ENCODE data around the gene CYP27B1.
A peak's percentile ranks its signal among the peaks of the same experiment; 100 is the strongest.

The CYP27B1 gene

DNA sequence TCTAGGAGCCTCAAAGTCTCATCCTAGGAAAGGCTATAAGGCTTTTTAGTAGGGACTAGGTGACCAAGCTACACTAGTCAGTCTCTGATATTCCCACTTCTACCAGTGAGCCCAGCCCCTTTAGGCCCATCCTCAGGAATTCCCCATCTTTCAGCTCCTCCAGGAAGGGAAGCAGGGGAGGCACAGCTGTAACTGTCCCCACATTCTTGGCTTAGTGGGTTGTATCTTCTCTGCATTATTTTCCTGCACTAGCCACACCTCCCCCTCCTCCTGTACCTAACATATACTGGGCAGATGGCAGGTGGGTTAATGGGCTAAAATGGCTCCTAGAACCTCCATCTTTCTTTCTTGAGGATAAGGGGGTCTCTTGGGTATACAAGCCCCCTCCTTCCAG, 424 bp upstream of the CYP27B1 start:
- Histone ChIP-seq H3K27me3 (ENCODE audit: insufficient read depth, low read length) (peaks cover 24% of the 10 kb centered on the region), H3K9me3 (ENCODE audit: low read length) (no peaks in the 10 kb centered on the region), H3K9me2 (ENCODE audit: low read depth, low read length) (no peaks in the 10 kb centered on the region), H3K4me2 (ENCODE audit: low read length) (no peak overlapping the region), H3F3A (ENCODE audit: insufficient read depth, low read length) (no peaks in the 10 kb centered on the region), H3K4me1 (ENCODE audit: insufficient read depth, low read length, severe bottlenecking) (peaks cover 30% of the 10 kb centered on the region), H4K20me1 (ENCODE audit: insufficient read depth, low read length) (no peaks in the 10 kb centered on the region), H3K27ac (ENCODE audit: low read depth, low read length, poor library complexity, severe bottlenecking) (no peak overlapping the region), H3K79me2 (ENCODE audit: insufficient read depth, low read length) (no peaks in the 10 kb centered on the region), H3K36me3 (ENCODE audit: insufficient read depth, low read length) (peaks cover 35% of the 10 kb centered on the region), H3K9ac (ENCODE audit: low read length) (no peak overlapping the region), H2AFZ (ENCODE audit: low read length) (no peak overlapping the region), H3K4me3 (ENCODE audit: low read depth, low read length, poor library complexity, severe bottlenecking) (no peak overlapping the region)
- TF ChIP-seq EZH2 (IDR thresholded peaks at IDR 0.05; ENCODE audit: borderline replicate concordance, low read length), result no peak
- TF ChIP-seq, protein P1, sequence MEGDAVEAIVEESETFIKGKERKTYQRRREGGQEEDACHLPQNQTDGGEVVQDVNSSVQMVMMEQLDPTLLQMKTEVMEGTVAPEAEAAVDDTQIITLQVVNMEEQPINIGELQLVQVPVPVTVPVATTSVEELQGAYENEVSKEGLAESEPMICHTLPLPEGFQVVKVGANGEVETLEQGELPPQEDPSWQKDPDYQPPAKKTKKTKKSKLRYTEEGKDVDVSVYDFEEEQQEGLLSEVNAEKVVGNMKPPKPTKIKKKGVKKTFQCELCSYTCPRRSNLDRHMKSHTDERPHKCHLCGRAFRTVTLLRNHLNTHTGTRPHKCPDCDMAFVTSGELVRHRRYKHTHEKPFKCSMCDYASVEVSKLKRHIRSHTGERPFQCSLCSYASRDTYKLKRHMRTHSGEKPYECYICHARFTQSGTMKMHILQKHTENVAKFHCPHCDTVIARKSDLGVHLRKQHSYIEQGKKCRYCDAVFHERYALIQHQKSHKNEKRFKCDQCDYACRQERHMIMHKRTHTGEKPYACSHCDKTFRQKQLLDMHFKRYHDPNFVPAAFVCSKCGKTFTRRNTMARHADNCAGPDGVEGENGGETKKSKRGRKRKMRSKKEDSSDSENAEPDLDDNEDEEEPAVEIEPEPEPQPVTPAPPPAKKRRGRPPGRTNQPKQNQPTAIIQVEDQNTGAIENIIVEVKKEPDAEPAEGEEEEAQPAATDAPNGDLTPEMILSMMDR (IDR thresholded peaks at IDR 0.05; ENCODE audit: low read length), result no peak

DNA sequence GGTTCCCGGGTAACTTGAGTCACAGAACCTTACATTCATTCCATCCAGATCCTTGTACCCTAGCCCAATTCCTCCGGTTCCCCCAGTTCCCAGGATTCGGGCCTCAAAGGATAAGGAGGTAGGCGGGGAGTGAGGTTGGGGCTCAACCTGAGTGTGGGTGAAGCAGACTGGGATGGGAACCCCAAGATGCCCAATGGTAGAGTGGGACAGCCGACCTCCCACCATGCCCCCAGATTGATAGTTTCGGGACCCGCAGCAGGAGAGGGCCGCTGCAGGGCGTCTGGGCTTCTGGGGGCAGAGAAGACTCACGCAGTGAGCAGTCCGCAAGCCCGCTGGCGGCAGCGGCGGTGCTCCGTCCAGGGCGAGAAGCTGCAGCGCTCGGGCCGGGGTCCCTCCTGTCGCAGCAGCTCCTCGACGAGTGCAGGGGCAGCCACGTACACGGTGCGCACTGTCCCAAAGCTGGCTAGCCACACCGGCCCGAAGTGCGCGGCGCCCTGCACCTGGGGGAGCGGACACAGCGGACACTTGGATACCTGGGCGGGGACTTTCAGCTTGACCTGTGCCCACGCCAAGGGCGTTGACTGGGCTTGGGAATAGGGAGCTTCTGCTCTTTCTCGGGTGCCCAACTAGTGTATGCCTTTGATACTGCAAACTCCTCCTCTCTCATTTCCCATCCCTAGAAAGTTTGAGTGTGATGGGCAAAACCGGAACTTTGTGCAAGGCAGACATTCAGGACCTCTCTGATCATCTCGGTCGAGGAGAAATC, 997 bp downstream of the CYP27B1 start:
- Histone ChIP-seq H3K36me3 (ENCODE audit: insufficient read depth, low read length) (peaks cover 35% of the 10 kb centered on the region), H4K20me1 (ENCODE audit: insufficient read depth, low read length) (no peaks in the 10 kb centered on the region), H3K79me2 (ENCODE audit: insufficient read depth, low read length) (no peaks in the 10 kb centered on the region), H3K27ac (ENCODE audit: low read depth, low read length, poor library complexity, severe bottlenecking) (no peak overlapping the region), H2AFZ (ENCODE audit: low read length) (no peak overlapping the region), H3K9ac (ENCODE audit: low read length) (no peak overlapping the region), H3K4me1 (ENCODE audit: insufficient read depth, low read length, severe bottlenecking) (peaks cover 22% of the 10 kb centered on the region), H3F3A (ENCODE audit: insufficient read depth, low read length) (no peaks in the 10 kb centered on the region), H3K4me3 (ENCODE audit: low read depth, low read length, poor library complexity, severe bottlenecking) (peak overlapping the region; percentile 47), H3K9me2 (ENCODE audit: low read depth, low read length) (no peaks in the 10 kb centered on the region), H3K27me3 (ENCODE audit: insufficient read depth, low read length) (peaks cover 24% of the 10 kb centered on the region), H3K4me2 (ENCODE audit: low read length) (peak overlapping the region; percentile 66; the same call in 1 of the 2 replicates), H3K9me3 (ENCODE audit: low read length) (no peaks in the 10 kb centered on the region)
- no peak for TF ChIP-seq EZH2 (IDR thresholded peaks at IDR 0.05; ENCODE audit: borderline replicate concordance, low read length)
- TF ChIP-seq, protein P1 (IDR thresholded peaks at IDR 0.05; ENCODE audit: low read length), result no peak

- Histone ChIP-seq H3K9me2 (ENCODE audit: low read depth, low read length) (no peaks in the 10 kb centered on the region), H3K4me1 (ENCODE audit: insufficient read depth, low read length, severe bottlenecking) (peaks cover 20% of the 10 kb centered on the region), H4K20me1 (ENCODE audit: insufficient read depth, low read length) (no peaks in the 10 kb centered on the region), H2AFZ (ENCODE audit: low read length) (no peak overlapping the region), H3K4me2 (ENCODE audit: low read length) (peak overlapping the region; percentile 66), H3K4me3 (ENCODE audit: low read depth, low read length, poor library complexity, severe bottlenecking) (peak overlapping the region; percentile 47), H3K27ac (ENCODE audit: low read depth, low read length, poor library complexity, severe bottlenecking) (no peak overlapping the region), H3F3A (ENCODE audit: insufficient read depth, low read length) (no peaks in the 10 kb centered on the region), H3K9ac (ENCODE audit: low read length) (peak overlapping the region; percentile 36; the same call in 1 of the 2 replicates), H3K27me3 (ENCODE audit: insufficient read depth, low read length) (peaks cover 24% of the 10 kb centered on the region), H3K9me3 (ENCODE audit: low read length) (no peaks in the 10 kb centered on the region), H3K79me2 (ENCODE audit: insufficient read depth, low read length) (no peaks in the 10 kb centered on the region), H3K36me3 (ENCODE audit: insufficient read depth, low read length) (peaks cover 27% of the 10 kb centered on the region)
- TF ChIP-seq EZH2 (IDR thresholded peaks at IDR 0.05; ENCODE audit: borderline replicate concordance, low read length), result no peak
- TF ChIP-seq, protein P1 (IDR thresholded peaks at IDR 0.05; ENCODE audit: low read length), result peak; percentile 65
Measured at GRCh38 chr12:57765003-57765697, 1.7 kb downstream of the CYP27B1 start.

All from OCI-LY1 (cell line).